SK-N-SH treated with all-trans-retinoic acid at 6 μM for 48 hours (cell line): ENCODE results near the gene GPM6B.

ENCODE experiments used
- ESRRG ChIP-seq: fragments of 250-450 bp; sonication (Bioruptor Pico); IDR thresholded peaks from 2 replicates; pipeline ENCODE4 v1.6.1; 2021; ENCODE audit warnings: mild to moderate bottlenecking
- GLIS3 ChIP-seq: fragments of 250-450 bp; sonication (Bioruptor Pico); IDR thresholded peaks from 2 replicates; pipeline ENCODE4 v1.5.0; 2020; ENCODE audit warnings: mild to moderate bottlenecking, moderate library complexity
- OSR1 ChIP-seq: fragments of 250-450 bp; sonication (Bioruptor Pico); IDR thresholded peaks from 2 replicates; pipeline ENCODE4 v1.8.0; 2022; ENCODE audit warnings: moderate library complexity, mild to moderate bottlenecking, inconsistent platforms
- PATZ1 ChIP-seq: fragments of 250-450 bp; sonication (Bioruptor Pico); IDR thresholded peaks from 2 replicates; pipeline ENCODE4 v1.8.0; 2020; ENCODE audit warnings: mild to moderate bottlenecking, moderate library complexity, borderline replicate concordance
- POU6F1 ChIP-seq: fragments of 250-450 bp; sonication (Bioruptor Pico); IDR thresholded peaks from 2 replicates; pipeline ENCODE4 v1.8.0; 2021; ENCODE audit warnings: low read depth, mild to moderate bottlenecking, moderate library complexity, borderline replicate concordance
- RARB ChIP-seq: fragments of 250-450 bp; sonication (Bioruptor Pico); IDR thresholded peaks from 2 replicates; pipeline ENCODE4 v1.8.0; 2021; ENCODE audit warnings: mild to moderate bottlenecking, moderate library complexity
- TOX ChIP-seq: fragments of 250-450 bp; sonication (Bioruptor Pico); IDR thresholded peaks from 2 replicates; pipeline ENCODE4 v1.8.0; 2021; ENCODE audit warnings: mild to moderate bottlenecking, moderate library complexity, borderline replicate concordance
- TSHZ2 ChIP-seq: fragments of 250-450 bp; sonication (Bioruptor Pico); IDR thresholded peaks from 2 replicates; pipeline ENCODE4 v1.5.0; 2020; ENCODE audit warnings: mild to moderate bottlenecking, moderate library complexity
- ZC3H10 ChIP-seq: fragments of 250-450 bp; sonication (Bioruptor Pico); IDR thresholded peaks from 2 replicates; pipeline ENCODE4 v1.5.1; 2021; ENCODE audit warnings: mild to moderate bottlenecking, moderate library complexity
- ZFP30 ChIP-seq: fragments of 450-650 bp; formaldehyde crosslinking; IDR thresholded peaks from 2 replicates; pipeline ENCODE4 v1.5.0; 2022; ENCODE audit warnings: mild to moderate bottlenecking, moderate library complexity
- ZNF565 ChIP-seq: fragments of 450-650 bp; formaldehyde crosslinking; conservative IDR thresholded peaks from 2 replicates; pipeline ENCODE4 v1.5.0; 2020; ENCODE audit warnings: low read depth, mild to moderate bottlenecking, moderate library complexity
- ZNF8 ChIP-seq: fragments of 450-650 bp; formaldehyde crosslinking; IDR thresholded peaks from 2 replicates; pipeline ENCODE4 v1.5.0; 2020; ENCODE audit warnings: mild to moderate bottlenecking, moderate library complexity
- TF ChIP-seq, protein P1 (sequence below): fragments of 250-450 bp; sonication (Bioruptor Pico); IDR thresholded peaks from 2 replicates; pipeline ENCODE4 v1.5.1; 2021; ENCODE audit warnings: mild to moderate bottlenecking, moderate library complexity

- TF ChIP-seq PATZ1 (CRISPR knock-in tag) (no peak), TSHZ2 (CRISPR knock-in tag) (no peak), ESRRG (CRISPR knock-in tag) (no peak), POU6F1 (CRISPR knock-in tag) (no peak), ZNF8 (CRISPR knock-in tag) (no peak), OSR1 (CRISPR knock-in tag) (no peak), GLIS3 (CRISPR knock-in tag) (no peak), TOX (CRISPR knock-in tag) (no peak), ZC3H10 (CRISPR knock-in tag) (no peak), ZFP30 (CRISPR knock-in tag) (no peak), RARB (CRISPR knock-in tag) (no peak), ZNF565 (CRISPR knock-in tag) (no peak)
- TF ChIP-seq, protein P1, sequence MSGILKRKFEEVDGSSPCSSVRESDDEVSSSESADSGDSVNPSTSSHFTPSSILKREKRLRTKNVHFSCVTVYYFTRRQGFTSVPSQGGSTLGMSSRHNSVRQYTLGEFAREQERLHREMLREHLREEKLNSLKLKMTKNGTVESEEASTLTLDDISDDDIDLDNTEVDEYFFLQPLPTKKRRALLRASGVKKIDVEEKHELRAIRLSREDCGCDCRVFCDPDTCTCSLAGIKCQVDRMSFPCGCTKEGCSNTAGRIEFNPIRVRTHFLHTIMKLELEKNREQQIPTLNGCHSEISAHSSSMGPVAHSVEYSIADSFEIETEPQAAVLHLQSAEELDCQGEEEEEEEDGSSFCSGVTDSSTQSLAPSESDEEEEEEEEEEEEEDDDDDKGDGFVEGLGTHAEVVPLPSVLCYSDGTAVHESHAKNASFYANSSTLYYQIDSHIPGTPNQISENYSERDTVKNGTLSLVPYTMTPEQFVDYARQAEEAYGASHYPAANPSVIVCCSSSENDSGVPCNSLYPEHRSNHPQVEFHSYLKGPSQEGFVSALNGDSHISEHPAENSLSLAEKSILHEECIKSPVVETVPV, result no peak
These were observed 64.2 kb downstream of the GPM6B start for GRCh38 chrX:13752646-13753045.
